Measurements from ENCODE around the gene VIL1.

- TF ChIP-seq, protein P1, sequence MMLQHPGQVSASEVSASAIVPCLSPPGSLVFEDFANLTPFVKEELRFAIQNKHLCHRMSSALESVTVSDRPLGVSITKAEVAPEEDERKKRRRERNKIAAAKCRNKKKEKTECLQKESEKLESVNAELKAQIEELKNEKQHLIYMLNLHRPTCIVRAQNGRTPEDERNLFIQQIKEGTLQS (IDR thresholded peaks at IDR 0.05; ENCODE audit: insufficient read depth, low read depth, low read length) = no peak
- TF ChIP-seq ZNF274 (IDR thresholded peaks at IDR 0.05; ENCODE audit: borderline replicate concordance, extremely low read depth, low read length) (no peak), ATF2 (IDR thresholded peaks at IDR 0.05; ENCODE audit: low read length) (no peak)
These were observed 32.2 kb upstream of the VIL1 start for GRCh38 chr2:218386505-218387368.
